Measurements from ENCODE around the gene SRP9. TPM values are rescaled to one million over a fixed set of nuclear protein-coding genes. Genes with fewer than 3 reads are reported as not detected.
"Not testable (repeated sequence)": the region's sequence is repeated elsewhere in the genome, so short reads cannot be mapped to it uniquely, and the experiment has no call there.

SRP9 gene
- polyA plus RNA-seq, 1 donor (not counting 4 experiments of a cell fraction or from before 2014, with no cell fraction given) = 441 TPM

DNA sequence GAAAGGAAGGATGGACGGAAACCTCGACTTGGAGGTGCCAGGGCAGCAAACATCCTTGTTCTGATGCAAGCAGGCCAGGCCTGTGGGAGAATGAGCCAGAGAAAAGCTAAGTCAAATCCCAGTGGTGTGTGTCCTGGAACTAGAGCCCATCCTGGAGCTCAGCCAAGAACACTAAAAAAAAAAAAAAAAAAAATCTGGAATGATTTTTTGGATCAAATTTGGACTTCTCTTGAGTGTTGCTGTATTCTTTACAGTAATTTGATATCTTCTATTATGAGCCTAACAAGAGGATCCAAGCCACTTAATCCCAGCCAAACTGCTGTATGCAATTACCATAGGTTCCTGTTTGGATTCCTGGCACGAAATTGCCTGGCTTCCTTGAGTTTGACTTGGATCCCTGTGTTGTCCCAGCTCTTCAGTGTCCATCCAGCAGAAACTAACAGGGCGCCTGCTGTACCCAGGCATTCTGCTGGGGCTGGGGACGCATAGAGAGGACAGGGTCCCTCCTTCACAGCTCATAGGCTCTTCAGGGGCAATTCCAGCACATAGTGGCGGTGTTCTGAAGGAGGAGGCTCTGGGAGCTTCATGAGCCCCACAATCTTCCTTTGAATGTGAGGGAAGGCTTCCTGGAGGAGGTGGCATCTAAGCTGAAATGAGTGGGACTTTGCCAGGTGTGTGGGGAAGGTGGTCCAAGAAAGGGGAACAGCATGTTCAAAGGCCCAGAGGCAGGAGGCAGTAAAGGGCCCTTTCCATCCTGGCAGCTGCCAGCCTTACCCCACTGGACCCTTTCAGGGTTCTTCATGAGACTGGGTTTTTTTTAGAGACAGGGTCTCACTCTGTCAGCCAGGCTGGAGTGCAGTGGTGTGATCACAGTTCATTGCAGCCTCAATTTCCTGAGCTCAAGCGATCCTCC is 57.0 kb downstream of the SRP9 start:
- no peaks in the 10 kb centered on the region for H3K79me2 ChIP-seq (ENCODE audit: control insufficient read depth, insufficient read depth, low read length)

GRCh38 chr1:225835856-225836255 is 58.2 kb downstream of the SRP9 start:
- FAIRE-seq = no peak
- H3K36me3 ChIP-seq (ENCODE audit: control insufficient read depth in 2 of 2, extremely low read depth in 1 of 2, insufficient read depth in 2 of 2, low read length in 2 of 2) = no peaks in the 10 kb centered on the region

More for the DNA sequence above, 57.0 kb downstream of the SRP9 start:
- TF ChIP-seq, protein P1, sequence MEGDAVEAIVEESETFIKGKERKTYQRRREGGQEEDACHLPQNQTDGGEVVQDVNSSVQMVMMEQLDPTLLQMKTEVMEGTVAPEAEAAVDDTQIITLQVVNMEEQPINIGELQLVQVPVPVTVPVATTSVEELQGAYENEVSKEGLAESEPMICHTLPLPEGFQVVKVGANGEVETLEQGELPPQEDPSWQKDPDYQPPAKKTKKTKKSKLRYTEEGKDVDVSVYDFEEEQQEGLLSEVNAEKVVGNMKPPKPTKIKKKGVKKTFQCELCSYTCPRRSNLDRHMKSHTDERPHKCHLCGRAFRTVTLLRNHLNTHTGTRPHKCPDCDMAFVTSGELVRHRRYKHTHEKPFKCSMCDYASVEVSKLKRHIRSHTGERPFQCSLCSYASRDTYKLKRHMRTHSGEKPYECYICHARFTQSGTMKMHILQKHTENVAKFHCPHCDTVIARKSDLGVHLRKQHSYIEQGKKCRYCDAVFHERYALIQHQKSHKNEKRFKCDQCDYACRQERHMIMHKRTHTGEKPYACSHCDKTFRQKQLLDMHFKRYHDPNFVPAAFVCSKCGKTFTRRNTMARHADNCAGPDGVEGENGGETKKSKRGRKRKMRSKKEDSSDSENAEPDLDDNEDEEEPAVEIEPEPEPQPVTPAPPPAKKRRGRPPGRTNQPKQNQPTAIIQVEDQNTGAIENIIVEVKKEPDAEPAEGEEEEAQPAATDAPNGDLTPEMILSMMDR (optimal IDR thresholded peaks at IDR 0.05 in 1 of 3, IDR thresholded peaks at IDR 0.05 in 1 of 3, conservative IDR thresholded peaks at IDR 0.05 in 1 of 3; ENCODE audit: extremely low read depth in 1 of 3, insufficient read depth in 2 of 3, low read length in 3 of 3) = no peak
- no peak for TF ChIP-seq EZH2 (IDR thresholded peaks at IDR 0.05; ENCODE audit: low read length)
- no peaks in the 10 kb centered on the region for H4K20me1 ChIP-seq (ENCODE audit: control insufficient read depth, extremely low read depth, insufficient read depth, low read length)
- no peak overlapping the region for H3K9ac ChIP-seq (ENCODE audit: control insufficient read depth, extremely low read depth, insufficient read depth, low read length)
- H3K4me3 ChIP-seq (ENCODE audit: control insufficient read depth in 2 of 3, extremely low read depth in 1 of 3, insufficient read depth in 2 of 3, low read depth in 1 of 3, low read length in 3 of 3) = no peak overlapping the region
- H2AFZ ChIP-seq (ENCODE audit: control insufficient read depth, low read length) = no peak overlapping the region
- no peaks in the 10 kb centered on the region for H3K9me1 ChIP-seq (ENCODE audit: control insufficient read depth, extremely low read depth, insufficient read depth, low read length)
- H3K4me1 ChIP-seq (ENCODE audit: control insufficient read depth, extremely low read depth, insufficient read depth, low read length) = no peaks in the 10 kb centered on the region
- H3K4me2 ChIP-seq (ENCODE audit: control insufficient read depth, extremely low read depth, insufficient read depth, low read depth, low read length) = no peak overlapping the region
- dilution Hi-C loops (cut with MboI; ENCODE audit: extremely low pct_ligation_motif_present, low sequenced_read_pairs) = no loop called here
- no peak for FAIRE-seq
- no peaks in the 10 kb centered on the region for H3K9me3 ChIP-seq (ENCODE audit: control insufficient read depth, low read depth, low read length)
- H3K27ac ChIP-seq (ENCODE audit: control insufficient read depth, insufficient read depth, low read length) = no peak overlapping the region
- DNase-seq (ENCODE audit: low read depth, low spot score) = no peak
- no peaks in the 10 kb centered on the region for H3K27me3 ChIP-seq (ENCODE audit: control insufficient read depth, extremely low read depth, insufficient read depth, low read length)
- no peaks in the 10 kb centered on the region for H3K36me3 ChIP-seq (ENCODE audit: control insufficient read depth in 2 of 2, extremely low read depth in 1 of 2, insufficient read depth in 2 of 2, low read length in 2 of 2)

GRCh38 chr1:225836296-225836695 is 58.7 kb downstream of the SRP9 start:
- FAIRE-seq; H3K4me3 ChIP-seq (ENCODE audit: control insufficient read depth in 2 of 3, extremely low read depth in 1 of 3, insufficient read depth in 2 of 3, low read depth in 1 of 3, low read length in 3 of 3); H3K9ac ChIP-seq (ENCODE audit: control insufficient read depth, extremely low read depth, insufficient read depth, low read length); H4K20me1 ChIP-seq (ENCODE audit: control insufficient read depth, extremely low read depth, insufficient read depth, low read length); H3K79me2 ChIP-seq (ENCODE audit: control insufficient read depth, insufficient read depth, low read length); H3K36me3 ChIP-seq (ENCODE audit: control insufficient read depth in 2 of 2, extremely low read depth in 1 of 2, insufficient read depth in 2 of 2, low read length in 2 of 2); H3K27ac ChIP-seq (ENCODE audit: control insufficient read depth, insufficient read depth, low read length); H3K27me3 ChIP-seq (ENCODE audit: control insufficient read depth, extremely low read depth, insufficient read depth, low read length); H3K4me2 ChIP-seq (ENCODE audit: control insufficient read depth, extremely low read depth, insufficient read depth, low read depth, low read length); H3K9me1 ChIP-seq (ENCODE audit: control insufficient read depth, extremely low read depth, insufficient read depth, low read length); DNase-seq (ENCODE audit: low read depth, low spot score); H3K9me3 ChIP-seq (ENCODE audit: control insufficient read depth, low read depth, low read length); H3K4me1 ChIP-seq (ENCODE audit: control insufficient read depth, extremely low read depth, insufficient read depth, low read length); dilution Hi-C loops (cut with MboI; ENCODE audit: extremely low pct_ligation_motif_present, low sequenced_read_pairs); H2AFZ ChIP-seq (ENCODE audit: control insufficient read depth, low read length): not testable (repeated sequence)

More at GRCh38 chr1:225835856-225836255, 58.2 kb downstream of the SRP9 start:
- no peaks in the 10 kb centered on the region for H3K9me3 ChIP-seq (ENCODE audit: control insufficient read depth, low read depth, low read length)
- H3K79me2 ChIP-seq (ENCODE audit: control insufficient read depth, insufficient read depth, low read length) = no peaks in the 10 kb centered on the region
- no peak overlapping the region for H3K4me3 ChIP-seq (ENCODE audit: control insufficient read depth in 2 of 3, extremely low read depth in 1 of 3, insufficient read depth in 2 of 3, low read depth in 1 of 3, low read length in 3 of 3)
- DNase-seq (ENCODE audit: low read depth, low spot score) = no peak
- no peak overlapping the region for H2AFZ ChIP-seq (ENCODE audit: control insufficient read depth, low read length)
- no peaks in the 10 kb centered on the region for H3K4me1 ChIP-seq (ENCODE audit: control insufficient read depth, extremely low read depth, insufficient read depth, low read length)
- TF ChIP-seq, protein P1 (optimal IDR thresholded peaks at IDR 0.05 in 1 of 3, IDR thresholded peaks at IDR 0.05 in 1 of 3, conservative IDR thresholded peaks at IDR 0.05 in 1 of 3; ENCODE audit: extremely low read depth in 1 of 3, insufficient read depth in 2 of 3, low read length in 3 of 3) = no peak
- no peak for TF ChIP-seq EZH2 (IDR thresholded peaks at IDR 0.05; ENCODE audit: low read length)
- dilution Hi-C loops (cut with MboI; ENCODE audit: extremely low pct_ligation_motif_present, low sequenced_read_pairs) = no loop called here
- no peak overlapping the region for H3K4me2 ChIP-seq (ENCODE audit: control insufficient read depth, extremely low read depth, insufficient read depth, low read depth, low read length)
- no peak overlapping the region for H3K9ac ChIP-seq (ENCODE audit: control insufficient read depth, extremely low read depth, insufficient read depth, low read length)
- H3K27ac ChIP-seq (ENCODE audit: control insufficient read depth, insufficient read depth, low read length) = no peak overlapping the region
- no peaks in the 10 kb centered on the region for H3K9me1 ChIP-seq (ENCODE audit: control insufficient read depth, extremely low read depth, insufficient read depth, low read length)
- no peaks in the 10 kb centered on the region for H3K27me3 ChIP-seq (ENCODE audit: control insufficient read depth, extremely low read depth, insufficient read depth, low read length)
- no peaks in the 10 kb centered on the region for H4K20me1 ChIP-seq (ENCODE audit: control insufficient read depth, extremely low read depth, insufficient read depth, low read length)
